Mononuclear cell (primary cell): ENCODE measurements around the gene DEDD2. TPM values are rescaled to one million over a fixed set of nuclear protein-coding genes. Genes with fewer than 3 reads are reported as not detected.

Experiments
- H3K27me3 ChIP-seq: 2 replicates; pipeline ENCODE4 v1.6.0; 2011; ENCODE audit warnings: low read length, control low read depth; ENCODE audit not compliant: insufficient read depth
- H3K4me1 ChIP-seq: 2 replicates; pipeline ENCODE4 v1.5.1; 2011; ENCODE audit warnings: mild to moderate bottlenecking, low read length, control low read depth; ENCODE audit not compliant: insufficient read depth
- H3K4me3 ChIP-seq: 2 replicates; pipeline ENCODE4 v1.5.1; 2011; ENCODE audit warnings: mild to moderate bottlenecking, low read length, moderate library complexity
- H3K9me3 ChIP-seq: 2 replicates; pipeline ENCODE4 v1.5.1; 2011; ENCODE audit warnings: low read depth, mild to moderate bottlenecking, control low read depth, low read length
- total RNA-seq: library from RNA; depleted of rRNA; stranded (reverse); fragments of >200 nt; gene quantifications from one replicate; pipeline ENCODE4 v1.2.3, GENCODE V29; 2012

The DEDD2 gene
- total RNA-seq, 1 donor = 128 TPM

DNA sequence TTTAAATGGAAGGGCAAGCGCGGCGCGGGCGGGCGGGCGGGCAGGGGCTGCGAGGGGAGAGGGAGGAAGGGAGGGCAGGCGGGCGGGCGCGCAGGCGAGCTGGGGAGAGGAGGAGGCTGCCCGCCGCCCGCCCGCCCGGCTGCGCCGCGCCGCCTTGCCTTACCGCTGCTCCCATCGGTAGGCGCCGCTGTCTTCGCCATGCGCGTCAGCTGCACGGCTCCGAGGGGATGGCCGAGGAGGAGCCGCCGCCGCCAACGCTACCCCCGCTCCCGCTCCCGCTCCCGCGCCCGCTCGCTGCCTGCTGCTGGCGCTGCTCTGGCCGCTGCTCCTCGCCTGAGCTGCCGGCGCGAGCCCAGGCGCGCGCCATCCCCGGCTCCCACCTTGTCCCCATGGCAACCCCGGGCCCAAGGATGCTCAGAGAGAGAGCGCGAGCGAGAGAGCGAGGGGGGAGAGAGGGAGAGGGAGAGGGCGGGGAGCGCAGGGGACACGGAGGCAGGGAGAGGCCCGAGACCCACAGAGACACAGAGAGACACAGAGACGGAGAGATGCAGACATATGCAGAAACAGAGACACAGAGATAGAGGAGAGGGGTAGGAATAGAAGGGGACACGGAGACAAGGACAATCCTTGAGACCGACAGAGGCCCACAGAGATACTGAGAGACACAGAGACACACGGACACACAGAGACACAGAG, 40.3 kb downstream of the DEDD2 start:
- H3K27me3 ChIP-seq = peaks cover 54% of the 10 kb centered on the region

DNA sequence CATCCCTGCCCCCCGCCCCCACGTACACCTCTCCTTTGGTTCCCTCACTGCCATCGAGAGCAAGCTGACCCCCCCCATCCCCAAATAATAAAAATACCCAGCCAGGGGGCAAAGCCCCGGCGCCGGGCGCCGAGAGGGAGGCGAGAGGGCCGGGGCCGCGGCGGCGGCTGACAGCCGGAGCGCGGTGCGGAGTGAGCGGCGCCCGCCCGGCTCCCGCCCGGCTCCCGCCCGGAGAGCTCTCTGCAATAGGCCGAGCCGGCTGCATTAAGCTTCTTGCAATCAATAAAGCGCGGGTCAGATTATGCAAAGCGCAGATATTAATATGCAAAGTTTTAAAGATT, 40.9 kb downstream of the DEDD2 start:
- Histone ChIP-seq H3K4me3 (peak overlapping the region; percentile 28), H3K4me1 (peaks cover 25% of the 10 kb centered on the region), H3K27me3 (peaks cover 54% of the 10 kb centered on the region), H3K9me3 (no peaks in the 10 kb centered on the region)

More for the DNA sequence above, 40.3 kb downstream of the DEDD2 start:
- Histone ChIP-seq H3K4me3 (peak overlapping the region; percentile 28), H3K9me3 (no peaks in the 10 kb centered on the region), H3K4me1 (peaks cover 30% of the 10 kb centered on the region)

GRCh38 chr19:42175952-42176648, 41.4 kb downstream of the DEDD2 start:
- H3K4me1 ChIP-seq = peaks cover 25% of the 10 kb centered on the region
- no peaks in the 10 kb centered on the region for H3K9me3 ChIP-seq
- H3K27me3 ChIP-seq = peaks cover 54% of the 10 kb centered on the region
- H3K4me3 ChIP-seq = peak overlapping the region; percentile 28

GRCh38 chr19:42174958-42175734, 42.3 kb downstream of the DEDD2 start:
- Histone ChIP-seq H3K27me3 (peaks cover 46% of the 10 kb centered on the region), H3K4me3 (no peak overlapping the region), H3K9me3 (no peaks in the 10 kb centered on the region)

GRCh38 chr19:42174188-42174587, 43.3 kb downstream of the DEDD2 start:
- Histone ChIP-seq H3K27me3 (peaks cover 36% of the 10 kb centered on the region), H3K4me1 (peaks cover 25% of the 10 kb centered on the region), H3K9me3 (no peaks in the 10 kb centered on the region), H3K4me3 (no peak overlapping the region)

More at GRCh38 chr19:42174958-42175734, 42.3 kb downstream of the DEDD2 start:
- peaks cover 25% of the 10 kb centered on the region for H3K4me1 ChIP-seq

- Histone ChIP-seq H3K4me1 (peaks cover 25% of the 10 kb centered on the region), H3K4me3 (no peak overlapping the region), H3K9me3 (no peaks in the 10 kb centered on the region), H3K27me3 (peaks cover 32% of the 10 kb centered on the region)
These were observed 43.8 kb downstream of the DEDD2 start for GRCh38 chr19:42173695-42174094.

DNA sequence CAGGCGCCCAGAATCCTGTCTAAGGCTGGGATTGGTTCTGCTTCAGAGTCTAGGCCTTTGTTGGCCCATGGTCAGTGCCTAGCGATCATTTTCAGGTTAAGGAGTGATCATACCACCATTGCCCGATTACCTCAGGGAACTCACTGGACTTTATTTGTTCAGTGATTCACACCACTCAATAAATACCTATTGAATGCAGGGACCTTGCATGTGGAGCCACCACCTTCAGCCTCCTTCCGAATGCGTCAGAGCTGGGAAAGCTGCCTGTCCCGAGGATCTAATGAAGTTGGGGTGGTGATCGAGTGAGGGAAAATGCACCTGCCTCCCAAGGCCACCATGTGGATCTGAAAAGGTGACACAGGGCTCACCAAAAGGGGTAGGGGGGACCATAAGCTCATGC, 45.2 kb downstream of the DEDD2 start:
- H3K9me3 ChIP-seq = no peaks in the 10 kb centered on the region
- H3K4me3 ChIP-seq = no peak overlapping the region
- peaks cover 15% of the 10 kb centered on the region for H3K4me1 ChIP-seq
- H3K27me3 ChIP-seq = peaks cover 17% of the 10 kb centered on the region

- Histone ChIP-seq H3K4me1 (peaks cover 7% of the 10 kb centered on the region), H3K27me3 (peaks cover 11% of the 10 kb centered on the region), H3K9me3 (no peaks in the 10 kb centered on the region), H3K4me3 (no peak overlapping the region)
These were observed 46.8 kb downstream of the DEDD2 start for GRCh38 chr19:42170715-42171114.

- peaks cover 1% of the 10 kb centered on the region for H3K27me3 ChIP-seq
- H3K9me3 ChIP-seq = no peaks in the 10 kb centered on the region
- H3K4me1 ChIP-seq = no peaks in the 10 kb centered on the region
- H3K4me3 ChIP-seq = no peak overlapping the region
These were observed 47.7 kb downstream of the DEDD2 start for GRCh38 chr19:42169486-42170413.

- no peaks in the 10 kb centered on the region for H3K9me3 ChIP-seq
- no peaks in the 10 kb centered on the region for H3K4me1 ChIP-seq
- no peaks in the 10 kb centered on the region for H3K27me3 ChIP-seq
- no peak overlapping the region for H3K4me3 ChIP-seq
These were observed 49.3 kb downstream of the DEDD2 start for GRCh38 chr19:42168206-42168605.

DNA sequence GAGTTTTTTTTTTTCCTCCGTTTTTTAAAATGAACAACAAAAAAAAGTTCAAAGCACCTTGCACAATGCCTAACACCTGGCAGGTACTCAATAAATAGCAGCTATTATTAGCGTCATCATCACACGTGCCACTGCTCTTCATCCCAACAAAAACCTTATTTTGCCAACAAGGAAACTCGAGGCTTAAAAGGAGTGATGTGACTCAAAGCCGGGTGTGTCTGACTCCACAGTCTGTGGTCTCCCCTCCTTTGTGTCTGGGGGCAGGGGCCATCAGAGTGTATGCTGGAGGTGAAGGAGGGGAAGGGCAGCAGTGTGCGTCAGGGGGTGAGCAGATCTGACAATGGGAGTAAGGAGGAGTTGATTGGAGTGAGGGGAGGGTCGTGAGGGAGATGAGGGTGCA, 51.2 kb downstream of the DEDD2 start:
- Histone ChIP-seq H3K4me1 (no peaks in the 10 kb centered on the region), H3K27me3 (no peaks in the 10 kb centered on the region), H3K4me3 (no peak overlapping the region), H3K9me3 (no peaks in the 10 kb centered on the region)

DNA sequence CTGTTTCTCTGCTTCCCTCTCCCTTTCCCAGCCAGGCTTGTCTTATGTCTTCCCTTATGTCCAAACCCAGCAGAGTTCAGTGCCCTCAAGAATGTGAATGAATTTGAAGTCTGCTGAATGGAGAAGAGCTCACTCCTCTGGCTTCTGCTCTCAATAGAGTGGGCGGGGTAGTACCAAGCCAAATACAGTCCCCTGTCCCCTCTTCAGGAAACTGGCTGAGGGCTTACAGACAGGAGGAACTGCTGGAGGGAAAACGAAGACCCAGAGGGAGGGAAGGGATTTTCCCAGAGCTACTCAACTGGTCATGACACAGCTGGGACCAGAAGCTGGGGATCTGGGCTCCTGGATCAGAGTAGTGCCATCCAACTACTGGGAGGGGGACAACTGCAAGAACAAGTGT, 52.3 kb downstream of the DEDD2 start:
- Histone ChIP-seq H3K4me3 (no peak overlapping the region), H3K9me3 (no peaks in the 10 kb centered on the region), H3K27me3 (no peaks in the 10 kb centered on the region), H3K4me1 (no peaks in the 10 kb centered on the region)

DNA sequence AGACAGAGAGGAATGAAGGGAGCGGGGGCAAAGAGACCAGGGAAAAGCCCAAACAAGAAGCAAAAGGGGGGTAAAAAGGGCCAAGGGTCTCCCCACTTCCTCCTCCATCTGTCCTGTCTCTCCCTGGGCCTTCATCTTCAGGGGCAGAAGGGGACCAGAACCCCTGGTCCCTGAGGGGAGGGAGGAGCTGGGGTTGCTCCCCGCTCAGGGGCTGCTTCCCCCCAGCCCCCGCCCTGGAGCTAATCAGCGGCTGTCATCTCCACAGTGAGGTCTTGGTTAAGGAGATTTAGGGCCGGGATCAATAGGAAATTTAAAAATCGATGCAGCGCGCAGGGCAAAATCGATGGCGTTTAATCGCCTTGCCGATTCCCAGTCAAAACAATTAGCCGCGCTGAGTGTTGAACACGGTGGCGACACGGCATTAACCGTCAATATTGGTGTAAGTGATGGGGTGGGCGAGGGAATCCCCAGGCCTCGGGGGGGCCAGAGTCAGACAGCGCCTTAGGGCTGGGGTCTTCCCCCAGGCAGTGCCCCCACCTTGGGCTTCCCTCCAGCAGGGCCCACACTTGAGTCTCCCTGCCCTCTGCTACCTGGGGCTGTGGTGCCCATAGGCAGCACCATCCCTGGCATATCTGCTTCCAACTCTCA, 55.7 kb downstream of the DEDD2 start:
- no peaks in the 10 kb centered on the region for H3K9me3 ChIP-seq
- peaks cover 3% of the 10 kb centered on the region for H3K27me3 ChIP-seq
- H3K4me1 ChIP-seq = no peaks in the 10 kb centered on the region
- no peak overlapping the region for H3K4me3 ChIP-seq

DNA sequence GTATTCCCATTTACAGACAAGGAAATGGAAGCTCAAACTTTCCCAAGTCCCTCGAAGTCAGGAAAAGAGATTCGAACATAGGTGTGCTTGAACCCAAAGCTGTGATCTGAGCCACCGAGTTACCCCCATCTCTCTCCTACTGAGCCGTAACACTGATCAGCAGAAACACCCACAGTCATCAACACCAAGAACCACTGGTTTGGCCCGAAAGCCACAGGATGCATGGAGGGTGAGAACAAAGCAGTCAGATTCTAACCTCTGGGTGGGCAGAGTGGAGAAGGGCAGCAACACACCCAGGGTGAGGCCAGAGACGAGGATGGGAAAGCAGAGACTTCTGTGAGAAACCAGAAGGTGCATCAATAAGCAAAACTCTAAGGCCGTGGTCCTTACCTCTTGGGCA, 57.5 kb downstream of the DEDD2 start:
- H3K9me3 ChIP-seq = no peaks in the 10 kb centered on the region
- peaks cover 3% of the 10 kb centered on the region for H3K27me3 ChIP-seq
- peaks cover 7% of the 10 kb centered on the region for H3K4me1 ChIP-seq
- no peak overlapping the region for H3K4me3 ChIP-seq
